Adrenal gland (tissue), 19 donors: ENCODE data around the gene BSG. TPM values are rescaled to one million over a fixed set of nuclear protein-coding genes. Genes with fewer than 3 reads are reported as not detected.

Source experiments
- DNase-seq, 7 donors: peaks; one replicate each; pipeline ENCODE4 v3.0.0-alpha.2; 2019 to 2020
- H3K27ac ChIP-seq, 5 donors: fragments of 200-600 bp; sonication (generic) in 4 of 5; 1 replicate in 3 of 5; 2 replicates in 2 of 5; pipeline versions ENCODE4 v1.5.1 to v1.8.0; 2016 to 2020; ENCODE audit warnings: mild to moderate bottlenecking in 1 of 5
- H3K27me3 ChIP-seq: fragments of 200-600 bp; 2 replicates; pipeline ENCODE4 v1.8.0; 2021
- H3K36me3 ChIP-seq, 2 donors: fragments of 200-600 bp; replicated peaks in 1 of 2; 1 replicate in 1 of 2; 2 replicates in 1 of 2; pipeline versions ENCODE4 v1.5.1 to v1.8.0; 2018 to 2022
- H3K4me1 ChIP-seq, 2 donors: fragments of 200-600 bp; replicated peaks in 1 of 2; 1 replicate in 1 of 2; 2 replicates in 1 of 2; pipeline versions ENCODE4 v1.5.1 to v1.8.0; 2018 to 2021
- H3K4me3 ChIP-seq, 4 donors: fragments of 200-600 bp; sonication (generic) in 3 of 4; one replicate each; pipeline ENCODE4 v1.5.1; 2016 to 2018
- H3K9me3 ChIP-seq, 3 donors: fragments of 200-600 bp; sonication (generic) in 1 of 3; replicated peaks in 1 of 3; 1 replicate in 2 of 3; 2 replicates in 1 of 3; pipeline versions ENCODE4 v1.5.1 to v1.8.0; 2016 to 2021
- POLR2A ChIP-seq, 2 donors: fragments of 450-650 bp; IDR thresholded peaks; one replicate each; pipeline ENCODE4 v1.6.1; 2017; ENCODE audit warnings: antibody characterized with exemption in 2 of 2, mild to moderate bottlenecking in 2 of 2, moderate library complexity in 1 of 2
- WGBS, 4 donors: extraction: QIAGEN DNeasy Blood & Tissue Kit in 2 of 4; methylation state at CpG; one replicate each; pipeline versions ENCODE4 v1.1.5 to v1.1.7; 2013 to 2017; 5-methylcytosine and 5-hydroxymethylcytosine counted together
- intact Hi-C, 2 donors: fragments of 100-400 bp; cut with DNase I; formaldehyde crosslinking; loops; one replicate each; pipeline versions ENCODE4 v1.14.1 to v1.15.0; 2022 to 2023
- long read RNA-seq, 10 donors: library from polyadenylated mRNA in 3 of 10; unstranded in 2 of 10; stranded (forward) in 1 of 10; transcript quantifications; one replicate each; pipeline ENCODE4 v2.0.0 and lab custom pipeline, GENCODE V29; 2021 to 2026
- polyA plus RNA-seq, 3 donors: library from polyadenylated mRNA; stranded (reverse); fragments of 200-250 nt in 2 of 3; fragments of 350-450 nt in 1 of 3; fragmentation: Illumina TruSeq in 1 of 3; extraction: RNeasy Lipid Tissue Mini Kit (QIAGEN cat#74804) in 1 of 3; gene quantifications; one replicate each; pipeline ENCODE4 v1.2.3, GENCODE V29; 2013 to 2014
- total RNA-seq, 9 donors: library from RNA; depleted of rRNA in 4 of 9; stranded (reverse); fragments of >200 nt in 4 of 9; fragments of 120-200 nt in 1 of 9; fragmentation: NEBNext Ultra II Directional in 1 of 9; extraction: Animal tissue kit (Norgen Biotek cat#: 25700) in 1 of 9; gene quantifications; one replicate each; pipeline versions ENCODE4 v1.1.0 to v1.2.4, GENCODE V29; 2013 to 2023
- TF ChIP-seq, protein P1 (sequence below), 6 experiments: fragments of 450-650 bp in 4 of 6; fragments of 200-600 bp in 2 of 6; sonication (generic) in 1 of 6; IDR thresholded peaks; 1 replicate in 5 of 6; 2 replicates in 1 of 6; pipeline versions ENCODE4 v1.5.1 to v1.8.0; 2016 to 2021; ENCODE audit warnings: antibody characterized with exemption in 6 of 6, mild to moderate bottlenecking in 2 of 6, moderate library complexity in 1 of 6
- donor health status: healthy with polysubstance abuse.
- donor health status: Bipolar disorder and iron deficiency.
- donor health status: DM: yes; HTN: yes; CAD: no.
- donor health status: DM: no; HTN: no; CAD: no.
- donor health status: DM: no; HTN: no; CAD: no.
- donor health status: DM: yes; HTN: yes; CAD: no.

Gene BSG
- total RNA-seq: 1,000 to 10,000 TPM in 1 of 9 donors, 100 to 1,000 TPM in 8; 328 to 1,372 (median 824) TPM
- polyA plus RNA-seq: 1,000 to 10,000 TPM in 2 of 3 donors, 100 to 1,000 TPM in 1; 481 to 2,214 (median 1,591) TPM
- long read RNA-seq, donor 1, transcript BSG-206 (3 exons, 582 nt): major isoform, 10 of 233 reads
- long read RNA-seq, donor 1, transcript BSG-210 (2 exons, 611 nt): major isoform, 10 of 233 reads
- long read RNA-seq, donor 1, partial matches to known transcripts: 192 of 233 reads
- long read RNA-seq, donor 1, other reads (novel, unspliced or antisense): 21 of 233 reads
- long read RNA-seq, donor 2, transcript BSG-210 (2 exons, 611 nt): major isoform, 7 of 172 reads
- long read RNA-seq, donor 2, partial matches to known transcripts: 155 of 172 reads
- long read RNA-seq, donor 2, other reads (novel, unspliced or antisense): 9 of 172 reads
- long read RNA-seq, donor 3, transcript BSG-210 (2 exons, 611 nt): major isoform, 10 of 134 reads
- long read RNA-seq, donor 3, transcript BSG-206 (3 exons, 582 nt): minor isoform, 6 of 134 reads
- long read RNA-seq, donor 3, partial matches to known transcripts: 21 of 134 reads
- long read RNA-seq, donor 3, other reads (novel, unspliced or antisense): 97 of 134 reads
- long read RNA-seq, donor 4, partial matches to known transcripts: 11 of 325 reads
- long read RNA-seq, donor 4, other reads (novel, unspliced or antisense): 314 of 325 reads
- long read RNA-seq, donor 5, partial matches to known transcripts: 77 of 1,515 reads
- long read RNA-seq, donor 5, other reads (novel, unspliced or antisense): 1,438 of 1,515 reads
- long read RNA-seq, donor 6, partial matches to known transcripts: 10 of 289 reads
- long read RNA-seq, donor 6, other reads (novel, unspliced or antisense): 279 of 289 reads
- long read RNA-seq, donor 7, partial matches to known transcripts: 0 of 71 reads
- long read RNA-seq, donor 7, other reads (novel, unspliced or antisense): 69 of 71 reads
- long read RNA-seq, donor 8, transcript BSG-210 (2 exons, 611 nt): major isoform, 7 of 253 reads
- long read RNA-seq, donor 8, partial matches to known transcripts: 41 of 253 reads
- long read RNA-seq, donor 8, other reads (novel, unspliced or antisense): 200 of 253 reads
- long read RNA-seq, donor 9, transcript BSG-206 (3 exons, 582 nt): minor isoform, 5 of 152 reads
- long read RNA-seq, donor 9, transcript BSG-210 (2 exons, 611 nt): major isoform, 7 of 152 reads
- long read RNA-seq, donor 9, partial matches to known transcripts: 25 of 152 reads
- long read RNA-seq, donor 9, other reads (novel, unspliced or antisense): 115 of 152 reads
- long read RNA-seq, donor 10, transcript BSG-210 (2 exons, 611 nt): major isoform, 5 of 106 reads
- long read RNA-seq, donor 10, partial matches to known transcripts: 20 of 106 reads
- long read RNA-seq, donor 10, other reads (novel, unspliced or antisense): 78 of 106 reads

DNA sequence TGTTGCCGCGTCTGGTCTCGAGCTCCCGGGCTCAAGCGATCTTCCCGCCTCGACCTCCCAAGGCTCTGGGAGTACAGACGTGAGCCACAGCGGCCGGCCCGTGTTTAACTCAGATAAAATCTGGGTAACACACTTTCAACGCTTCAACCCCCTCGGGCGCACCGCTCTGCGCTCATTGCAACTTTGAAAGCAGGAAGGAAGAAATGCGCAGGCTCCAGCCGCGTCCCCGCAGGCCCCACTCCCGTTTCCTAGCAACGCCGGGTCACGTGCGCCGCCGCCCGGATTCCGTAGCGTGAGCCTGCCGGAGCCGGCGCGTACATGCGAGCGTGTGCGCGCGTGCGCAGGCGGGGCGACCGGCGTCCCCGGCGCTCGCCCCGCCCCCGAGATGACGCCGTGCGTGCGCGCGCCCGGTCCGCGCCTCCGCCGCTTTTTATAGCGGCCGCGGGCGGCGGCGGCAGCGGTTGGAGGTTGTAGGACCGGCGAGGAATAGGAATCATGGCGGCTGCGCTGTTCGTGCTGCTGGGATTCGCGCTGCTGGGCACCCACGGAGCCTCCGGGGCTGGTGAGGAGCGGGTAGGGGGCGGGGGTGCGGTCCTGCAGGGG is at the start of gene BSG:
BSG (plus strand) TSS at position 457 of the 603 bp plus-strand sequence; CDS start at position 496, 39 bp downstream.
- DNase-seq: peak; percentile 98 to 99 (median 99)
- Histone ChIP-seq H3K36me3 (no peaks in the 10 kb centered on the region), H3K4me3 (peak within 1 kb of the TSS; percentile 43 to 95 (median 86)), H3K9me3 (no peaks in the 10 kb centered on the region), H3K4me1 (peaks cover 44 to 50% of the 10 kb centered on the region in 2 donors), H3K27ac (peak within 1 kb of the TSS; percentile 53 to 97 (median 94)), H3K27me3 (no peaks in the 10 kb centered on the region)
- intact Hi-C loops: no loop called here
- TF ChIP-seq, protein P1, sequence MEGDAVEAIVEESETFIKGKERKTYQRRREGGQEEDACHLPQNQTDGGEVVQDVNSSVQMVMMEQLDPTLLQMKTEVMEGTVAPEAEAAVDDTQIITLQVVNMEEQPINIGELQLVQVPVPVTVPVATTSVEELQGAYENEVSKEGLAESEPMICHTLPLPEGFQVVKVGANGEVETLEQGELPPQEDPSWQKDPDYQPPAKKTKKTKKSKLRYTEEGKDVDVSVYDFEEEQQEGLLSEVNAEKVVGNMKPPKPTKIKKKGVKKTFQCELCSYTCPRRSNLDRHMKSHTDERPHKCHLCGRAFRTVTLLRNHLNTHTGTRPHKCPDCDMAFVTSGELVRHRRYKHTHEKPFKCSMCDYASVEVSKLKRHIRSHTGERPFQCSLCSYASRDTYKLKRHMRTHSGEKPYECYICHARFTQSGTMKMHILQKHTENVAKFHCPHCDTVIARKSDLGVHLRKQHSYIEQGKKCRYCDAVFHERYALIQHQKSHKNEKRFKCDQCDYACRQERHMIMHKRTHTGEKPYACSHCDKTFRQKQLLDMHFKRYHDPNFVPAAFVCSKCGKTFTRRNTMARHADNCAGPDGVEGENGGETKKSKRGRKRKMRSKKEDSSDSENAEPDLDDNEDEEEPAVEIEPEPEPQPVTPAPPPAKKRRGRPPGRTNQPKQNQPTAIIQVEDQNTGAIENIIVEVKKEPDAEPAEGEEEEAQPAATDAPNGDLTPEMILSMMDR (IDR thresholded peaks at IDR 0.05): no peak
- TF ChIP-seq POLR2A (IDR thresholded peaks at IDR 0.05): peak; percentile 97 to 99
- 0 to 1% (median 0%) methylated on average over 12 to 79 of the region's 79 CpGs for WGBS, 4 donors

DNA sequence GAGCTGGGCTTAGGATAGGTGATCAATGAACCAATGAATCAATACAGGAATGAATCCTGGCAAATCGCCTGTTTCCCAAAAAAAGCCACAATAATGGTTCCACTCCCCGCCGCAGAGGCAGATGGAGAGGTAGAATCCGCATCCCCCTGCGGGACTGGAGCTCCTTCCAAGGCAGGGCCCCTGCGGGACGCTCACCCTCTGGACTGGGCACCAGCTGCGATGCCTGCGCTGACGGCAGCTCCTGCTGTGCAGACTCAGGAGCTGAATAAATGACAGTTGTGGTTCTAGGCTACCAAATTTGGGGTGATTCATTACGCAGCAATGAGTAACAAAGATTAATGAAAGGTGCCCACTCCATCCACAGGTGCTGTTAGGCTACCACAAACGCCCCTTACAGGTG is 49.7 kb upstream of the BSG start:
- TF ChIP-seq, protein P1 (IDR thresholded peaks at IDR 0.05): no peak
- TF ChIP-seq POLR2A (IDR thresholded peaks at IDR 0.05): no peak
- H3K4me3 ChIP-seq: no peak overlapping the region
- WGBS, 4 donors: 78 to 92% (median 91%) methylated on average over 4 to 12 of the region's 12 CpGs
- H3K27ac ChIP-seq: no peak overlapping the region
- intact Hi-C loops: no loop called here
- no peak for DNase-seq
- H3K4me1 ChIP-seq: no peaks in the 10 kb centered on the region
- H3K9me3 ChIP-seq: no peaks in the 10 kb centered on the region
- no peaks in the 10 kb centered on the region for H3K27me3 ChIP-seq
- no peaks in the 10 kb centered on the region for H3K36me3 ChIP-seq

DNA sequence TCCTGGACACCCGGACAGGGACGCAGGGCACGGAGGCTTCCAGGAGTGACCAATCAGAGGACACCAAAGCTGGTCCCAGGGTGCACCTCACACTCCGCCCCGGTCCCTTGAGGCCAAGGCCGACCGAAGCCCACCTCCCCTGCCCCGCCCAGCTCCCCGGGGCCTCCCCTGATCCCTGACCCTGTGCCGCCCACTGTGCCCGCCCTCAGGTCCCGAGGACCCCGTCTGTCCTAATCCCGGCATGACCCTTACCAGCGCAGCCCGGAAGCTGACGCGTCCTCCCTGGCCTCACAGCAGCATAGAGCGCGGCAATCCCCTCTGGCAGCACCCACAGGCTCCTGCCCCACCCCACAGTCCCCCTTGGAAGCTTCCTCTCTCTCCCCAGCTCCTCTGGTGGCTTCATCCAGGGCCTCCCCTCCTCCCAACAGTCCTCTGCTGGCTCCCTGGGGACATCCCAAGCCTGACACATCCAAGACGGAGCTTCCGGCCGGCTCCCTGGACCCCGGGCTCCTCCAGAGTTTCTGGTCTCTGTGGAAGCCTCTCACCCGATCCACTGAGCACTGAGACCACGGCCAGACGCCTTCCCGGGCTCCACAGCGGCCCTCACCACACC is 48.2 kb upstream of the BSG start:
- no peaks in the 10 kb centered on the region for H3K4me1 ChIP-seq
- no peaks in the 10 kb centered on the region for H3K27me3 ChIP-seq
- intact Hi-C loops: no loop called here
- H3K27ac ChIP-seq: no peak overlapping the region
- H3K9me3 ChIP-seq: no peaks in the 10 kb centered on the region
- H3K36me3 ChIP-seq: no peaks in the 10 kb centered on the region
- H3K4me3 ChIP-seq: no peak overlapping the region
- DNase-seq: no peak
- no peak for TF ChIP-seq POLR2A (IDR thresholded peaks at IDR 0.05)
- TF ChIP-seq, protein P1 (IDR thresholded peaks at IDR 0.05): no peak
- WGBS, 4 donors: 62 to 67% (median 63%) methylated on average over 22 to 29 of the region's 29 CpGs
